HepG2 (cell line): ENCODE data around the gene RBL1. TPM values are rescaled to one million over a fixed set of nuclear protein-coding genes. Genes with fewer than 3 reads are reported as not detected.

Experiments
- BCL6 ChIP-seq: IDR thresholded peaks from 2 replicates; pipeline ENCODE4 v1.6.1; 2016; ENCODE audit warnings: missing genetic modification reagents, missing compliant biosample characterization
- ELF4 ChIP-seq: sonication (generic); formaldehyde crosslinking; IDR thresholded peaks from 2 replicates; pipeline ENCODE4 v1.5.0; 2020; ENCODE audit warnings: missing genetic modification reagents, mild to moderate bottlenecking, moderate library complexity, borderline replicate concordance
- HDAC6 ChIP-seq: fragments of 200-600 bp; sonication (generic); IDR thresholded peaks from 2 replicates; pipeline ENCODE4 v1.7.0; 2017; ENCODE audit warnings: mild to moderate bottlenecking, antibody characterized with exemption, low read length, low read depth
- HOXA3 ChIP-seq: sonication (generic); formaldehyde crosslinking; IDR thresholded peaks from 2 replicates; pipeline ENCODE4 v1.5.0; 2020; ENCODE audit warnings: missing genetic modification reagents
- MATR3 ChIP-seq: sonication (generic); formaldehyde crosslinking; IDR thresholded peaks from 2 replicates; pipeline ENCODE4 v1.4.0; 2020; ENCODE audit warnings: missing genetic modification reagents
- NR2F1 ChIP-seq, 2 experiments: fragments of 450-650 bp in 1 of 2; formaldehyde crosslinking in 1 of 2; IDR thresholded peaks; 2 replicates each; pipeline versions ENCODE4 v1.5.0 to v1.6.1; 2016 to 2020; ENCODE audit warnings: mild to moderate bottlenecking in 1 of 2, missing compliant biosample characterization in 1 of 2, missing genetic modification reagents in 1 of 2, moderate library complexity in 1 of 2
- RFX3 ChIP-seq: IDR thresholded peaks from 2 replicates; pipeline ENCODE4 v1.6.1; 2016; ENCODE audit warnings: missing biosample characterization, missing genetic modification reagents
- TAF15 ChIP-seq: fragments of 200-400 bp; formaldehyde crosslinking; IDR thresholded peaks from one replicate; pipeline ENCODE4 v1.6.1; 2018; ENCODE audit warnings: mild to moderate bottlenecking, low read depth, low read length; ENCODE audit not compliant: poor library complexity, severe bottlenecking
- ZBTB42 ChIP-seq: sonication (generic); formaldehyde crosslinking; IDR thresholded peaks from 2 replicates; pipeline ENCODE4 v1.5.0; 2020; ENCODE audit warnings: mild to moderate bottlenecking, missing genetic modification reagents
- ZNF557 ChIP-seq: sonication (generic); formaldehyde crosslinking; IDR thresholded peaks from 2 replicates; pipeline ENCODE4 v1.4.0; 2020; ENCODE audit warnings: missing genetic modification reagents
- ZNF644 ChIP-seq: IDR thresholded peaks from 2 replicates; pipeline ENCODE4 v1.6.1; 2016; ENCODE audit warnings: low read depth
- ZNF746 ChIP-seq: sonication (generic); formaldehyde crosslinking; IDR thresholded peaks from 2 replicates; pipeline ENCODE4 v1.8.0; 2022; ENCODE audit warnings: mild to moderate bottlenecking, missing genetic modification reagents
- ZSCAN22 ChIP-seq: sonication (generic); formaldehyde crosslinking; IDR thresholded peaks from 2 replicates; pipeline ENCODE4 v1.4.0; 2020; ENCODE audit warnings: mild to moderate bottlenecking, missing genetic modification reagents
- polyA plus RNA-seq, 8 experiments: library from polyadenylated mRNA; depleted of rRNA in 3 of 8; stranded (reverse) in 7 of 8; unstranded in 1 of 8; fragments of >200 nt; fragmentation: Illumina TruSeq in 4 of 8; extraction: Trizol in 4 of 8; gene quantifications; 2 replicates each; pipeline versions ENCODE4 v1.2.1 to v1.2.3, GENCODE V29; 2011 to 2016; ENCODE audit warnings: low read depth in 4 of 8, missing spikeins in 1 of 8, mixed read lengths in 1 of 8; ENCODE audit not compliant: insufficient read depth in 1 of 8
- total RNA-seq, 5 experiments: library from RNA; depleted of rRNA; stranded (reverse); fragments of >200 nt; fragmentation: Illumina TruSeq; extraction: Trizol; gene quantifications; 2 replicates each; pipeline ENCODE4 v1.2.3, GENCODE V29; 2016; ENCODE audit warnings: low read depth in 1 of 5
- TF ChIP-seq, protein P1 (sequence below): IDR thresholded peaks from 2 replicates; pipeline ENCODE4 v1.6.1; 2016
- TF ChIP-seq, protein P2 (sequence below): sonication (generic); formaldehyde crosslinking; IDR thresholded peaks from 2 replicates; pipeline ENCODE4 v1.4.0; 2020; ENCODE audit warnings: missing genetic modification reagents, borderline replicate concordance
- TF ChIP-seq, protein P3 (sequence below): sonication (generic); formaldehyde crosslinking; IDR thresholded peaks from 2 replicates; pipeline ENCODE4 v1.4.0; 2020; ENCODE audit warnings: missing genetic modification reagents, borderline replicate concordance
- TF ChIP-seq, protein P4 (sequence below): sonication (generic); formaldehyde crosslinking; IDR thresholded peaks from 2 replicates; pipeline ENCODE4 v1.8.0; 2022; ENCODE audit warnings: low read depth, missing genetic modification reagents

RBL1 gene
- total and polyA plus RNA-seq, 2 of the 13 experiments (the other 11 are each of a cell fraction or from before 2014, with no cell fraction given): 6.0 to 27.5 TPM

DNA sequence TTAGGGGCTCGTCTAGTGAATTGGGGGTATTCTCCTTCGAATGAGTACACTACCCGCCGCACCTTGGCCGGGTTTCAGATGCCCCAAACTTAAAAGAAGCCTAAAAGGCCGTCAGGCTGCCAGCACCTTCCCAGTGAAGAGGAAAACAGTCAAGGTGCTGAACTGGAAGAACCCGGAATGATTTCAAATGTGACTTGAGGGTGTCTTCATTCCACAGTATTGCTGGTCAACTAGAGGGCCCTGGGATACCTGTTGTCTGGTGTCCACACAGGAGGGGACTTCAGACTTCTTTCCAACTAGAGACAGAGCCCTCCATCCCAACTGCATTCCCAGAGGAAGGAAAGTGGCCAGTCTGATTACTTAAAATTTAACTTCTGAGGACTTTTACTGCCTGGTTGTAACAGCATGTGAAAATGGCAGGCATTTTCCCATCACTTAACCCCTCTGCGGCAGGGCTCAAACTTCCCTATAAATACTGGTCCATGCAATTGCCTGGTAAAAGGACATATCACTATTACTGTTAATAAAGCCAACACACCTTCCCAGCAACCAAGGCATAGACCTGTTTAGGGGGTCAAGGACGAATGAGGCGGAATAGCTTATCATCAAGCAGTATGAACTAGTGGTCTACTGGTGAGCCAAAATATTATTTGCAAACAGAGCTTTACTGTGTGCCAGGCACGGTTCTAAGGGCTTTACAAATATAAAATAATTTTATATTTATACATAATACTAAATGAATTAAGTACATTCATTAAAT lies 143.6 kb downstream of the RBL1 start (continued):
- no peak for TF ChIP-seq TAF15
- TF ChIP-seq BCL6 (CRISPR knock-in tag): 0 out of 2 replicates have a peak, but pooled peaks have one; percentile 1
- 0 out of 2 replicates have a peak, but pooled peaks have one; percentile 7 for TF ChIP-seq ZBTB42 (CRISPR knock-in tag)
- 0 out of 2 replicates have a peak, but pooled peaks have one; percentile 35 for TF ChIP-seq ZNF557 (CRISPR knock-in tag)
- peak in 1 of 2 experiments; percentile 10; a peak in 1 of 4 replicates for TF ChIP-seq NR2F1 (CRISPR knock-in tag; IDR thresholded peaks at IDR 0.05)
- TF ChIP-seq, protein P1, sequence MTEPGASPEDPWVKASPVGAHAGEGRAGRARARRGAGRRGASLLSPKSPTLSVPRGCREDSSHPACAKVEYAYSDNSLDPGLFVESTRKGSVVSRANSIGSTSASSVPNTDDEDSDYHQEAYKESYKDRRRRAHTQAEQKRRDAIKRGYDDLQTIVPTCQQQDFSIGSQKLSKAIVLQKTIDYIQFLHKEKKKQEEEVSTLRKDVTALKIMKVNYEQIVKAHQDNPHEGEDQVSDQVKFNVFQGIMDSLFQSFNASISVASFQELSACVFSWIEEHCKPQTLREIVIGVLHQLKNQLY (CRISPR knock-in tag): no peak
- no peak for TF ChIP-seq ZNF746 (CRISPR knock-in tag)
- TF ChIP-seq, protein P2, sequence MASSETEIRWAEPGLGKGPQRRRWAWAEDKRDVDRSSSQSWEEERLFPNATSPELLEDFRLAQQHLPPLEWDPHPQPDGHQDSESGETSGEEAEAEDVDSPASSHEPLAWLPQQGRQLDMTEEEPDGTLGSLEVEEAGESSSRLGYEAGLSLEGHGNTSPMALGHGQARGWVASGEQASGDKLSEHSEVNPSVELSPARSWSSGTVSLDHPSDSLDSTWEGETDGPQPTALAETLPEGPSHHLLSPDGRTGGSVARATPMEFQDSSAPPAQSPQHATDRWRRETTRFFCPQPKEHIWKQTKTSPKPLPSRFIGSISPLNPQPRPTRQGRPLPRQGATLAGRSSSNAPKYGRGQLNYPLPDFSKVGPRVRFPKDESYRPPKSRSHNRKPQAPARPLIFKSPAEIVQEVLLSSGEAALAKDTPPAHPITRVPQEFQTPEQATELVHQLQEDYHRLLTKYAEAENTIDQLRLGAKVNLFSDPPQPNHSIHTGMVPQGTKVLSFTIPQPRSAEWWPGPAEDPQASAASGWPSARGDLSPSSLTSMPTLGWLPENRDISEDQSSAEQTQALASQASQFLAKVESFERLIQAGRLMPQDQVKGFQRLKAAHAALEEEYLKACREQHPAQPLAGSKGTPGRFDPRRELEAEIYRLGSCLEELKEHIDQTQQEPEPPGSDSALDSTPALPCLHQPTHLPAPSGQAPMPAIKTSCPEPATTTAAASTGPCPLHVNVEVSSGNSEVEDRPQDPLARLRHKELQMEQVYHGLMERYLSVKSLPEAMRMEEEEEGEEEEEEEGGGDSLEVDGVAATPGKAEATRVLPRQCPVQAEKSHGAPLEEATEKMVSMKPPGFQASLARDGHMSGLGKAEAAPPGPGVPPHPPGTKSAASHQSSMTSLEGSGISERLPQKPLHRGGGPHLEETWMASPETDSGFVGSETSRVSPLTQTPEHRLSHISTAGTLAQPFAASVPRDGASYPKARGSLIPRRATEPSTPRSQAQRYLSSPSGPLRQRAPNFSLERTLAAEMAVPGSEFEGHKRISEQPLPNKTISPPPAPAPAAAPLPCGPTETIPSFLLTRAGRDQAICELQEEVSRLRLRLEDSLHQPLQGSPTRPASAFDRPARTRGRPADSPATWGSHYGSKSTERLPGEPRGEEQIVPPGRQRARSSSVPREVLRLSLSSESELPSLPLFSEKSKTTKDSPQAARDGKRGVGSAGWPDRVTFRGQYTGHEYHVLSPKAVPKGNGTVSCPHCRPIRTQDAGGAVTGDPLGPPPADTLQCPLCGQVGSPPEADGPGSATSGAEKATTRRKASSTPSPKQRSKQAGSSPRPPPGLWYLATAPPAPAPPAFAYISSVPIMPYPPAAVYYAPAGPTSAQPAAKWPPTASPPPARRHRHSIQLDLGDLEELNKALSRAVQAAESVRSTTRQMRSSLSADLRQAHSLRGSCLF (CRISPR knock-in tag): peak; percentile 17; the same call in 1 of the 2 replicates
- TF ChIP-seq RFX3 (CRISPR knock-in tag): peak; percentile 21; the same call in 1 of the 2 replicates
- 0 out of 2 replicates have a peak, but pooled peaks have one; percentile 68 for TF ChIP-seq ELF4
- TF ChIP-seq, protein P3, sequence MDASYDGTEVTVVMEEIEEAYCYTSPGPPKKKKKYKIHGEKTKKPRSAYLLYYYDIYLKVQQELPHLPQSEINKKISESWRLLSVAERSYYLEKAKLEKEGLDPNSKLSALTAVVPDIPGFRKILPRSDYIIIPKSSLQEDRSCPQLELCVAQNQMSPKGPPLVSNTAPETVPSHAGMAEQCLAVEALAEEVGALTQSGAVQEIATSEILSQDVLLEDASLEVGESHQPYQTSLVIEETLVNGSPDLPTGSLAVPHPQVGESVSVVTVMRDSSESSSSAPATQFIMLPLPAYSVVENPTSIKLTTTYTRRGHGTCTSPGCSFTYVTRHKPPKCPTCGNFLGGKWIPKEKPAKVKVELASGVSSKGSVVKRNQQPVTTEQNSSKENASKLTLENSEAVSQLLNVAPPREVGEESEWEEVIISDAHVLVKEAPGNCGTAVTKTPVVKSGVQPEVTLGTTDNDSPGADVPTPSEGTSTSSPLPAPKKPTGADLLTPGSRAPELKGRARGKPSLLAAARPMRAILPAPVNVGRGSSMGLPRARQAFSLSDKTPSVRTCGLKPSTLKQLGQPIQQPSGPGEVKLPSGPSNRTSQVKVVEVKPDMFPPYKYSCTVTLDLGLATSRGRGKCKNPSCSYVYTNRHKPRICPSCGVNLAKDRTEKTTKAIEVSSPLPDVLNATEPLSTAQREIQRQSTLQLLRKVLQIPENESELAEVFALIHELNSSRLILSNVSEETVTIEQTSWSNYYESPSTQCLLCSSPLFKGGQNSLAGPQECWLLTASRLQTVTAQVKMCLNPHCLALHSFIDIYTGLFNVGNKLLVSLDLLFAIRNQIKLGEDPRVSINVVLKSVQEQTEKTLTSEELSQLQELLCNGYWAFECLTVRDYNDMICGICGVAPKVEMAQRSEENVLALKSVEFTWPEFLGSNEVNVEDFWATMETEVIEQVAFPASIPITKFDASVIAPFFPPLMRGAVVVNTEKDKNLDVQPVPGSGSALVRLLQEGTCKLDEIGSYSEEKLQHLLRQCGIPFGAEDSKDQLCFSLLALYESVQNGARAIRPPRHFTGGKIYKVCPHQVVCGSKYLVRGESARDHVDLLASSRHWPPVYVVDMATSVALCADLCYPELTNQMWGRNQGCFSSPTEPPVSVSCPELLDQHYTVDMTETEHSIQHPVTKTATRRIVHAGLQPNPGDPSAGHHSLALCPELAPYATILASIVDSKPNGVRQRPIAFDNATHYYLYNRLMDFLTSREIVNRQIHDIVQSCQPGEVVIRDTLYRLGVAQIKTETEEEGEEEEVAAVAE (CRISPR knock-in tag): no peak
- TF ChIP-seq MATR3 (CRISPR knock-in tag): no peak
- peak; percentile 17; the same call in 1 of the 2 replicates for TF ChIP-seq ZNF644 (CRISPR knock-in tag)
- TF ChIP-seq ZSCAN22: no peak
- no peak for TF ChIP-seq HOXA3 (CRISPR knock-in tag)
- TF ChIP-seq, protein P4, sequence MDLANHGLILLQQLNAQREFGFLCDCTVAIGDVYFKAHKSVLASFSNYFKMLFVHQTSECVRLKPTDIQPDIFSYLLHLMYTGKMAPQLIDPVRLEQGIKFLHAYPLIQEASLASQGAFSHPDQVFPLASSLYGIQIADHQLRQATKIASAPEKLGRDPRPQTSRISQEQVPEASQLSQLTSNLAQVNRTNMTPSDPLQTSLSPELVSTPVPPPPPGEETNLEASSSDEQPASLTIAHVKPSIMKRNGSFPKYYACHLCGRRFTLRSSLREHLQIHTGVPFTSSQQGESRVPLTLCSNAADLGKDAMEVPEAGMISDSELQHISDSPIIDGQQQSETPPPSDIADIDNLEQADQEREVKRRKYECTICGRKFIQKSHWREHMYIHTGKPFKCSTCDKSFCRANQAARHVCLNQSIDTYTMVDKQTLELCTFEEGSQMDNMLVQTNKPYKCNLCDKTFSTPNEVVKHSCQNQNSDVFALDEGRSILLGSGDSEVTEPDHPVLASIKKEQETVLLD (CRISPR knock-in tag): no peak
- no peak for TF ChIP-seq HDAC6
